NK-92 treated with Interleukin-12 subunit alpha and Interleukin-12 subunit beta, amount 100 ng/mL, for 24 hours (cell line): ENCODE results near the gene FAM107B.

Experiments
- DNase-seq: peaks from one replicate; lab custom pipeline; 2025; lab: John Stamatoyannopoulos, UW

Gene FAM107B

GRCh38 chr10:14533295-14533694 lies 241.4 kb downstream of the FAM107B start:
- DNase-seq: no peak

- DNase-seq: no peak
These were observed 242.0 kb downstream of the FAM107B start for GRCh38 chr10:14532473-14533251.

GRCh38 chr10:14531974-14532373 lies 242.7 kb downstream of the FAM107B start:
- no peak for DNase-seq

- no peak for DNase-seq
These were observed 244.2 kb downstream of the FAM107B start for GRCh38 chr10:14530465-14530864.

- no peak for DNase-seq
These were observed 245.3 kb downstream of the FAM107B start for GRCh38 chr10:14529351-14529750.

GRCh38 chr10:14528450-14528849 lies 246.2 kb downstream of the FAM107B start:
- no peak for DNase-seq

- DNase-seq: no peak
These were observed 246.8 kb downstream of the FAM107B start for GRCh38 chr10:14527915-14528314.

- no peak for DNase-seq
These were observed 247.4 kb downstream of the FAM107B start for GRCh38 chr10:14527134-14527844.

GRCh38 chr10:14526326-14526725 lies 248.4 kb downstream of the FAM107B start:
- no peak for DNase-seq

GRCh38 chr10:14524691-14525324 lies 249.9 kb downstream of the FAM107B start:
- no peak for DNase-seq

GRCh38 chr10:14523286-14523685 lies 251.4 kb downstream of the FAM107B start:
- DNase-seq: no peak

- DNase-seq: no peak
These were observed 254.9 kb downstream of the FAM107B start for GRCh38 chr10:14519785-14520184.

- DNase-seq: no peak
These were observed 256.5 kb downstream of the FAM107B start for GRCh38 chr10:14518149-14518548.

- no peak for DNase-seq
These were observed 261.6 kb downstream of the FAM107B start for GRCh38 chr10:14513123-14513522.

- DNase-seq: no peak
These were observed 264.4 kb downstream of the FAM107B start for GRCh38 chr10:14510346-14510745.

GRCh38 chr10:14508725-14509124 lies 266.0 kb downstream of the FAM107B start:
- no peak for DNase-seq

- no peak for DNase-seq
These were observed 266.9 kb downstream of the FAM107B start for GRCh38 chr10:14507781-14508180.

- no peak for DNase-seq
These were observed 267.5 kb downstream of the FAM107B start for GRCh38 chr10:14507176-14507575.

GRCh38 chr10:14502431-14502830 lies 272.3 kb downstream of the FAM107B start:
- DNase-seq: no peak

GRCh38 chr10:14500172-14500765 lies 274.4 kb downstream of the FAM107B start:
- peak; percentile 22 for DNase-seq

GRCh38 chr10:14499601-14499904 lies 275.1 kb downstream of the FAM107B start:
- DNase-seq: no peak

- no peak for DNase-seq
These were observed 276.4 kb downstream of the FAM107B start for GRCh38 chr10:14498326-14498725.

GRCh38 chr10:14491811-14492210 lies 282.9 kb downstream of the FAM107B start:
- DNase-seq: no peak
